GM12891 (cell line): ENCODE measurements around the gene CYB5A.
"Not testable (repeated sequence)": the region's sequence is repeated elsewhere in the genome, so short reads cannot be mapped to it uniquely, and the experiment has no call there.

Experiments
- DNase-seq: peaks from one replicate; pipeline ENCODE4 v3.0.0; 2011; ENCODE audit warnings: low spot score; ENCODE audit not compliant: insufficient read length
- FAIRE-seq: peaks from 2 replicates; lab custom pipeline; 2011; peaks lifted over from hg19 to GRCh38; lab: Jason Lieb, UNC
- PAX5 ChIP-seq: IDR thresholded peaks from 2 replicates; pipeline ENCODE4 v1.6.1; 2011; ENCODE audit warnings: low read length, moderate library complexity, mild to moderate bottlenecking; ENCODE audit not compliant: insufficient read depth, severe bottlenecking
- POLR2A ChIP-seq: IDR thresholded peaks from 2 replicates; pipeline ENCODE4 v1.6.1; 2011; ENCODE audit warnings: low read depth, low read length, control low read depth
- POLR2AphosphoS5 ChIP-seq: IDR thresholded peaks from 2 replicates; pipeline ENCODE4 v1.6.1; 2011; ENCODE audit warnings: low read depth, low read length, control low read depth
- POU2F2 ChIP-seq: IDR thresholded peaks from 2 replicates; pipeline ENCODE4 v1.6.1; 2011; ENCODE audit warnings: low read depth, mild to moderate bottlenecking, control low read depth, low read length, moderate library complexity
- SPI1 ChIP-seq: IDR thresholded peaks from 2 replicates; pipeline ENCODE4 v1.6.1; 2011; ENCODE audit warnings: low read depth, low read length, control low read depth
- TAF1 ChIP-seq: IDR thresholded peaks from 2 replicates; pipeline ENCODE4 v1.6.1; 2011; ENCODE audit warnings: low read depth, low read length, control low read depth

CYB5A gene

GRCh38 chr18:74299162-74299561, 7.4 kb upstream of the CYB5A start:
- FAIRE-seq (no peak), DNase-seq (no peak)
- TF ChIP-seq POLR2A (no peak), POLR2AphosphoS5 (no peak), PAX5 (no peak), POU2F2 (no peak), TAF1 (no peak), SPI1 (no peak)

GRCh38 chr18:74294526-74294925, 2.8 kb upstream of the CYB5A start:
- no peak for TF ChIP-seq POU2F2
- TF ChIP-seq TAF1: no peak
- no peak for TF ChIP-seq POLR2AphosphoS5
- no peak for TF ChIP-seq POLR2A
- no peak for TF ChIP-seq PAX5
- no peak for TF ChIP-seq SPI1
- FAIRE-seq (no peak), DNase-seq (no peak)

GRCh38 chr18:74292982-74293381, 1.2 kb upstream of the CYB5A start:
- DNase-seq, FAIRE-seq: not testable (repeated sequence)

GRCh38 chr18:74292541-74292858, 737 bp upstream of the CYB5A start:
- no peak for FAIRE-seq
- DNase-seq: no peak
- no peak for TF ChIP-seq PAX5
- TF ChIP-seq POLR2A: no peak
- no peak for TF ChIP-seq TAF1
- no peak for TF ChIP-seq POU2F2
- no peak for TF ChIP-seq SPI1
- no peak for TF ChIP-seq POLR2AphosphoS5

GRCh38 chr18:74291472-74291770, 342 bp downstream of the CYB5A start:
- no peak for DNase-seq

GRCh38 chr18:74290794-74291471, 830 bp downstream of the CYB5A start:
- TF ChIP-seq TAF1 (no peak), POLR2A (no peak), PAX5 (no peak), SPI1 (no peak), POLR2AphosphoS5 (no peak), POU2F2 (no peak)
- DNase-seq (no peak), FAIRE-seq (no peak)

More at GRCh38 chr18:74291472-74291770, 342 bp downstream of the CYB5A start:
- TF ChIP-seq TAF1 (no peak), SPI1 (no peak), PAX5 (no peak), POLR2A (no peak), POU2F2 (no peak), POLR2AphosphoS5 (no peak)
- FAIRE-seq: no peak

- TF ChIP-seq POLR2AphosphoS5 (no peak), SPI1 (no peak), PAX5 (no peak), TAF1 (no peak), POLR2A (no peak), POU2F2 (no peak)
- no peak for FAIRE-seq
- no peak for DNase-seq
Observed at GRCh38 chr18:74290021-74290420, 1.7 kb downstream of the CYB5A start.

DNA sequence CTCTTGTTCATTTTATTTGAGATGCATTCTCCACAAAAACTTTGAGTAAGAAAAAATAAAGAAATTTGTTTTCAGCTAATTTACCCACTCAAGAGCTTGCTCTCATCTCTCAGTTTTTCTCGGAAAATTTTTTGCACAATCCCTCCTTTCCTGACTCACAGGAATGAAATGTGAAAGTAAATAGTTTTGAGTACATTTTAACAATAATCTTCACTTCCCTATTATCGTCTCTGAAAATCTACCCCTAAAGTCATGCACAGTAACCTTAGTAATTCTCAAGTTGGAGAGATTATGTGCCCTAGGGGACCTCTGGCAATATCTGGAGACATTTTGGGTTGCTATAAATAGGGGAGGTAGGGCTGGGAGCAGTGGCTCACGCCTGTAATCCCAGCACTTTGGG, 2.6 kb downstream of the CYB5A start:
- DNase-seq (no peak), FAIRE-seq (no peak)

DNA sequence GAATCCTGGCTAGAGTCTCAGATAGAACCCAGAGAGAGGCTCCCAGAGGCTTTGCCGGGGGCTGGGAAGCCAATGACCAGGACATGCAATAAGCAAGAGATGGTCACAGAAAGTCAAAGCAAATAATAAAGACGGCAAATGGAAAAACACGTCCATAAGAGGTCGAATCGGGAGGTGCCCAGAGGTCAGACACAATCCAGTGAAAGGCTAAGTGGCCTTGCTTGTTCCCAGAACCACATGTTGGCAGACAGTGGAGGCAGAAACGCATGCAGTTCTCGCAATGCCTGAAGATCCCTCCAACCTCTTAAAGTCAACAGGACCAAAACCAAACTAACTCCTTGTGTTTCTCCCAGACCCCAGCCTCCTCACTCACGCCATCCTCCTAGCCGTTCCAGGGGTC, 3.0 kb downstream of the CYB5A start:
- FAIRE-seq (no peak), DNase-seq (no peak)
- TF ChIP-seq PAX5 (no peak), POLR2A (no peak), SPI1 (no peak), POLR2AphosphoS5 (no peak), TAF1 (no peak), POU2F2 (no peak)

More for the DNA sequence above, 2.6 kb downstream of the CYB5A start:
- TF ChIP-seq POU2F2 (no peak), TAF1 (no peak), POLR2AphosphoS5 (no peak), POLR2A (no peak), PAX5 (no peak), SPI1 (no peak)

DNA sequence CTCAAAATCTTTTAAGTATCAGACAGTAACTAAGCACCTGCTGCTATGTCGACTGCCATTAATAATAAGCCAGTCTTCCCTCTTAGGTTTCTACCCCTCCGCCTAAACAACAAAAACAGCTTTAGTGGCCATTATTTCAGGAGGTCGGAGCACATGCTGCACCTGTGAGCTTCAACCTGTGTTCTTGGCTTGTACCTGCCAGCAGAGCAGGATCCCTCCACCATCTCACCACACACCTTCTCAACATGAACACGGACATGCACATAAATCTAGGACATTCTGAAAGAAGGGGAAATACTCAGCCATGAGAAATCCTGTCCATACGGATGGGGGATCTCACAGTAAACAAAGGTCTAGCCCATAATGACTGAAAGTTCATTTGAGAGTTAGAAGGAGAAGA, 3.7 kb downstream of the CYB5A start:
- no peak for FAIRE-seq

More for the DNA sequence above, 3.7 kb downstream of the CYB5A start:
- DNase-seq: no peak
- no peak for TF ChIP-seq TAF1
- TF ChIP-seq POU2F2: no peak
- no peak for TF ChIP-seq POLR2AphosphoS5
- no peak for TF ChIP-seq SPI1
- TF ChIP-seq POLR2A: no peak
- TF ChIP-seq PAX5: no peak
